HCT116 (cell line): ENCODE measurements around the gene AMT. TPM values are rescaled to one million over a fixed set of nuclear protein-coding genes. Genes with fewer than 3 reads are reported as not detected.
"Not testable (repeated sequence)": the region's sequence is repeated elsewhere in the genome, so short reads cannot be mapped to it uniquely, and the experiment has no call there.

Source experiments
- ATAC-seq: fragments of 200-7000 bp; cut with Tn5 transposase; 2 replicates; pipeline ENCODE4 v1.9.1; 2020; ENCODE audit warnings: mild to moderate bottlenecking, moderate library complexity
- BruUV-seq: library from RNA; stranded (reverse); fragments of 400-500 nt; replicated peaks from 2 replicates; lab custom pipeline; 2021; lab: Mats Ljungman, UMichigan
- CTCF ChIA-PET: fragments of 300-600 bp; sonication (Branson Sonifier 250); formaldehyde crosslinking; loops from one replicate; lab custom pipeline; 2021; ENCODE audit warnings: antibody characterized with exemption; lab: Charles Lee
- POLR2A ChIA-PET: fragments of 300-600, 350-600 bp; sonication (Branson Sonifier 250); formaldehyde crosslinking; loops from one replicate; lab custom pipeline; 2021; ENCODE audit warnings: antibody characterized with exemption; lab: Charles Lee
- RAD21 ChIA-PET, 2 experiments: fragments of 300-600 bp; sonication (Branson Sonifier 250); formaldehyde crosslinking; loops; one replicate each; lab custom pipeline; 2023; ENCODE audit warnings: low total read pairs in 2 of 2; ENCODE audit not compliant: uncharacterized antibody in 2 of 2, unreplicated experiment in 2 of 2, low non-redundant PET in 1 of 2; lab: Charles Lee
- DNase-seq: peaks from one replicate; pipeline ENCODE4 v3.0.0-alpha.2; 2010; ENCODE audit warnings: low read depth, low spot score
- H2AFZ ChIP-seq: fragments of 200-600 bp; shearing (Covaris generic), sonication (generic); 2 replicates; pipeline ENCODE4 v1.6.1; 2017; ENCODE audit warnings: low read depth, mixed run types, mixed read lengths, antibody characterized with exemption, low read length; ENCODE audit not compliant: poor library complexity, severe bottlenecking
- H3K27ac ChIP-seq: 2 replicates; pipeline ENCODE4 v1.5.1; 2012; ENCODE audit warnings: low read depth, low read length
- H3K27me3 ChIP-seq: fragments of 200-600 bp; sonication (generic); 2 replicates; pipeline ENCODE4 v1.6.1; 2016; ENCODE audit warnings: mixed run types, low read length, mixed read lengths; ENCODE audit not compliant: insufficient read depth
- H3K36me3 ChIP-seq, 2 experiments: fragments of 200-500 bp in 1 of 2; fragments of 200-600 bp in 1 of 2; sonication (Bioruptor generic) in 1 of 2; sonication (generic) in 1 of 2; 2 replicates each; pipeline versions ENCODE4 v1.5.1 to v1.6.1; 2014 to 2016; ENCODE audit warnings: low read length in 2 of 2, inconsistent platforms in 1 of 2, mixed read lengths in 1 of 2, mixed run types in 1 of 2; ENCODE audit not compliant: insufficient read depth in 2 of 2, control insufficient read depth in 1 of 2
- H3K4me1 ChIP-seq, 2 experiments: fragments of 200-600 bp in 1 of 2; sonication (generic) in 1 of 2; 2 replicates each; pipeline versions ENCODE4 v1.5.1 to v1.6.1; 2012 to 2017; ENCODE audit warnings: low read length in 2 of 2, inconsistent platforms in 1 of 2, mild to moderate bottlenecking in 1 of 2, mixed read lengths in 1 of 2, mixed run types in 1 of 2, moderate library complexity in 1 of 2; ENCODE audit not compliant: insufficient read depth in 2 of 2, control insufficient read depth in 1 of 2
- H3K4me2 ChIP-seq: fragments of 200-600 bp; sonication (generic); 2 replicates; pipeline ENCODE4 v1.6.1; 2017; ENCODE audit warnings: mixed run types, low read length, mixed read lengths
- H3K4me3 ChIP-seq, 2 experiments: fragments of 200-600 bp in 1 of 2; sonication (generic) in 1 of 2; replicated peaks in 1 of 2; 2 replicates each; pipeline ENCODE4 v1.5.1; 2011 to 2016; ENCODE audit warnings: low read length in 2 of 2, control low read depth in 1 of 2, low read depth in 1 of 2, mild to moderate bottlenecking in 1 of 2, mixed read lengths in 1 of 2, mixed run types in 1 of 2
- H3K79me2 ChIP-seq: fragments of 200-600 bp; sonication (generic); 2 replicates; pipeline ENCODE4 v1.6.1; 2017; ENCODE audit warnings: mild to moderate bottlenecking, mixed run types, low read length, moderate library complexity, mixed read lengths; ENCODE audit not compliant: insufficient read depth
- H3K9ac ChIP-seq: fragments of 200-600 bp; sonication (generic); 2 replicates; pipeline ENCODE4 v1.6.1; 2016; ENCODE audit warnings: low read length, mixed read lengths
- H3K9me2 ChIP-seq: fragments of 200-600 bp; sonication (generic), shearing (Covaris generic); 2 replicates; pipeline ENCODE4 v1.6.1; 2017; ENCODE audit warnings: mixed run types, mild to moderate bottlenecking, moderate library complexity; ENCODE audit not compliant: insufficient read depth
- H3K9me3 ChIP-seq, 2 experiments: fragments of 200-500 bp in 1 of 2; fragments of 200-600 bp in 1 of 2; sonication (Bioruptor generic) in 1 of 2; sonication (generic) in 1 of 2; 2 replicates each; pipeline ENCODE4 v1.6.1; 2014 to 2017; ENCODE audit warnings: low read length in 2 of 2, mixed read lengths in 2 of 2, inconsistent platforms in 1 of 2, low read depth in 1 of 2, mild to moderate bottlenecking in 1 of 2, mixed run types in 1 of 2, moderate library complexity in 1 of 2; ENCODE audit not compliant: control insufficient read depth in 1 of 2, insufficient read depth in 1 of 2
- H4K20me1 ChIP-seq: fragments of 200-600 bp; sonication (generic), shearing (Covaris generic); 2 replicates; pipeline ENCODE4 v1.6.1; 2017; ENCODE audit warnings: mixed run types, mild to moderate bottlenecking, moderate library complexity; ENCODE audit not compliant: insufficient read depth
- REST ChIP-seq: IDR thresholded peaks from 2 replicates; pipeline ENCODE4 v1.6.1; 2012; ENCODE audit warnings: low read depth
- YY1 ChIP-seq: IDR thresholded peaks from 2 replicates; pipeline ENCODE4 v1.6.1; 2011; ENCODE audit warnings: low read length, low read depth, moderate library complexity, mild to moderate bottlenecking; ENCODE audit not compliant: insufficient replicate concordance; ENCODE audit errors: extremely low read depth
- intact Hi-C: fragments of 100-400 bp; cut with micrococcal nuclease; formaldehyde crosslinking; loops from 2 replicates; pipeline ENCODE4 v1.10.0; 2022
- total RNA-seq: library from RNA; stranded (reverse); gene quantifications from one replicate; pipeline ENCODE4 v1.2.1, GENCODE V29; 2021; ENCODE audit not compliant: unreplicated experiment

Gene AMT
- total RNA-seq, 1 experiment from 2014 or later = 4.8 TPM

GRCh38 chr3:49397470-49397869 is 24.8 kb downstream of the AMT start:
- BruUV-seq = no TSS peak
- ChIA-PET RAD21 (no interaction called here), POLR2A (interaction anchor here (0.6 kb wide), 1 partner anchor 19 kb away, joined by 4 read pairs; no protein-coding TSS in a partner anchor), CTCF (no interaction called here)
- Histone ChIP-seq H3K4me1 (peaks cover 0 to 4% of the 10 kb centered on the region in 2 experiments; a peak in 1 of 4 replicates), H3K36me3 (peaks cover 2 to 18% of the 10 kb centered on the region in 2 experiments; a peak in 3 of 4 replicates), H3K79me2 (peaks cover 100% of the 10 kb centered on the region), H3K4me2 (no peak overlapping the region), H3K27me3 (no peaks in the 10 kb centered on the region), H3K9me3 (no peaks in the 10 kb centered on the region), H3K9ac (no peak overlapping the region), H3K27ac (no peak overlapping the region), H3K9me2 (no peaks in the 10 kb centered on the region), H2AFZ (no peak overlapping the region), H3K4me3 (no peak overlapping the region), H4K20me1 (peaks cover 49% of the 10 kb centered on the region)
- ATAC-seq = peak; percentile 72
- intact Hi-C loops = no loop called here
- no peak for TF ChIP-seq REST
- peak; percentile 70 for TF ChIP-seq YY1
- no peak for DNase-seq

- H3K4me1 ChIP-seq, BruUV-seq, RAD21 ChIA-PET, H3K36me3 ChIP-seq, intact Hi-C loops, DNase-seq, POLR2A ChIA-PET, H3K4me3 ChIP-seq, H3K9me2 ChIP-seq, H2AFZ ChIP-seq, H3K4me2 ChIP-seq, H3K9me3 ChIP-seq, H3K27me3 ChIP-seq, ATAC-seq, H3K9ac ChIP-seq, CTCF ChIA-PET, H3K27ac ChIP-seq: not testable (repeated sequence)
- H4K20me1 ChIP-seq = peaks cover 31% of the 10 kb centered on the region; the same call in 1 of the 2 replicates
- peaks cover 99% of the 10 kb centered on the region for H3K79me2 ChIP-seq
Measured at GRCh38 chr3:49391310-49391709, 31.0 kb downstream of the AMT start.
